ENCODE data around the gene TSHZ2. TPM values are rescaled to one million over a fixed set of nuclear protein-coding genes. Genes with fewer than 3 reads are reported as not detected.
"Not testable (repeated sequence)": the region's sequence is repeated elsewhere in the genome, so short reads cannot be mapped to it uniquely, and the experiment has no call there.

The TSHZ2 gene
- total and polyA plus RNA-seq, 2 donors (not counting 3 experiments of a cell fraction or from before 2014, with no cell fraction given), result not detected

DNA sequence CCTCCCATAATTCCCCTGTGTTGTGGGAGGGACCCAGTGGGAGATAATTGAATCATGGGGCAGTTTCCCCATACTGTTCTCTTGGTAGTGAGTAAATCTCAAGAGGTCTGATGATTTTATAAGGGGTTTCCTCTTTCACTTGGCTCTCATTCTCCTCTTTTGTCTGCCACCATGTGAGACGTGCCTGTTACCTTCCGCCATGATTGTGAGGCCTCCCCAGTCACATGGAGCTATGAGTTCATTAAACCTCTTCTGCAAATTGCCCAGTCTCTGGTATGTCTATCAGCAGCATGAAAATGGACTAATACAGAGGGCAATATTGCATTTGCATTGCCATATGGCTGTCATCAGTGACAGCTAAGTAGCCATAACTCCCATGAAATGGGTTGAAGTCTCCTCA is 558.3 kb downstream of the TSHZ2 start:
- Histone ChIP-seq H4K20me1 (replicated peaks; ENCODE audit: control insufficient read depth, extremely low read depth, insufficient read depth, low read length) (no peaks in the 10 kb centered on the region), H3K36me3 (ENCODE audit: control insufficient read depth in 2 of 2, extremely low read depth in 1 of 2, insufficient read depth in 2 of 2, low read length in 2 of 2) (no peaks in the 10 kb centered on the region), H3K4me3 (replicated peaks in 1 of 3; ENCODE audit: insufficient read depth in 1 of 3, low read depth in 1 of 3, low read length in 3 of 3) (no peak overlapping the region), H3K9me3 (replicated peaks; ENCODE audit: control insufficient read depth, insufficient read depth, low read length) (no peaks in the 10 kb centered on the region), H3K9ac (replicated peaks; ENCODE audit: extremely low read depth, insufficient read depth, low read length) (no peak overlapping the region), H3K4me1 (ENCODE audit: control insufficient read depth, extremely low read depth, insufficient read depth, low read length) (no peaks in the 10 kb centered on the region), H3K4me2 (ENCODE audit: insufficient read depth, low read length) (no peak overlapping the region), H3K79me2 (ENCODE audit: control insufficient read depth, insufficient read depth, low read length) (no peaks in the 10 kb centered on the region), H3K27me3 (ENCODE audit: control insufficient read depth in 2 of 2, insufficient read depth in 2 of 2, low read length in 2 of 2) (no peaks in the 10 kb centered on the region), H3K9me1 (replicated peaks; ENCODE audit: control insufficient read depth, extremely low read depth, insufficient read depth, low read length) (no peaks in the 10 kb centered on the region), H3K27ac (ENCODE audit: insufficient read depth, low read depth, low read length) (no peak overlapping the region), H2AFZ (ENCODE audit: low read depth, low read length) (no peak overlapping the region)
- dilution Hi-C loops (cut with MboI; ENCODE audit: extremely low pct_ligation_motif_present, low sequenced_read_pairs) (no loop called here), intact Hi-C loops (cut with micrococcal nuclease) (no loop called here)
- FAIRE-seq (no peak), DNase-seq (ENCODE audit: low read depth, low spot score) (no peak)
- TF ChIP-seq EZH2 (IDR thresholded peaks at IDR 0.05; ENCODE audit: borderline replicate concordance, low read depth, low read length, severe bottlenecking) (no peak), POLR2AphosphoS5 (IDR thresholded peaks at IDR 0.05; ENCODE audit: insufficient read depth, low read depth, low read length) (no peak), GATA2 (IDR thresholded peaks at IDR 0.05; ENCODE audit: insufficient read depth, insufficient read length, low read depth, low read length) (no peak), FOS (IDR thresholded peaks at IDR 0.05; ENCODE audit: borderline replicate concordance, insufficient read depth, low read length) (no peak), POLR2A (IDR thresholded peaks at IDR 0.05; ENCODE audit: low read depth, low read length) (no peak), JUN (IDR thresholded peaks at IDR 0.05; ENCODE audit: borderline replicate concordance, insufficient read depth, insufficient read length, low read depth) (no peak), MYC (IDR thresholded peaks at IDR 0.05; ENCODE audit: low read depth, low read length) (no peak)
- TF ChIP-seq, protein P1, sequence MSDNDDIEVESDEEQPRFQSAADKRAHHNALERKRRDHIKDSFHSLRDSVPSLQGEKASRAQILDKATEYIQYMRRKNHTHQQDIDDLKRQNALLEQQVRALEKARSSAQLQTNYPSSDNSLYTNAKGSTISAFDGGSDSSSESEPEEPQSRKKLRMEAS (IDR thresholded peaks at IDR 0.05; ENCODE audit: insufficient read depth, insufficient read length), result no peak
- TF ChIP-seq, protein P2, sequence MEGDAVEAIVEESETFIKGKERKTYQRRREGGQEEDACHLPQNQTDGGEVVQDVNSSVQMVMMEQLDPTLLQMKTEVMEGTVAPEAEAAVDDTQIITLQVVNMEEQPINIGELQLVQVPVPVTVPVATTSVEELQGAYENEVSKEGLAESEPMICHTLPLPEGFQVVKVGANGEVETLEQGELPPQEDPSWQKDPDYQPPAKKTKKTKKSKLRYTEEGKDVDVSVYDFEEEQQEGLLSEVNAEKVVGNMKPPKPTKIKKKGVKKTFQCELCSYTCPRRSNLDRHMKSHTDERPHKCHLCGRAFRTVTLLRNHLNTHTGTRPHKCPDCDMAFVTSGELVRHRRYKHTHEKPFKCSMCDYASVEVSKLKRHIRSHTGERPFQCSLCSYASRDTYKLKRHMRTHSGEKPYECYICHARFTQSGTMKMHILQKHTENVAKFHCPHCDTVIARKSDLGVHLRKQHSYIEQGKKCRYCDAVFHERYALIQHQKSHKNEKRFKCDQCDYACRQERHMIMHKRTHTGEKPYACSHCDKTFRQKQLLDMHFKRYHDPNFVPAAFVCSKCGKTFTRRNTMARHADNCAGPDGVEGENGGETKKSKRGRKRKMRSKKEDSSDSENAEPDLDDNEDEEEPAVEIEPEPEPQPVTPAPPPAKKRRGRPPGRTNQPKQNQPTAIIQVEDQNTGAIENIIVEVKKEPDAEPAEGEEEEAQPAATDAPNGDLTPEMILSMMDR (IDR thresholded peaks at IDR 0.05; ENCODE audit: extremely low read depth in 1 of 2, insufficient read depth in 1 of 2, low read depth in 1 of 2, low read length in 2 of 2), result no peak
- BruUV-seq (replicated peaks), result no TSS peak
- ChIA-PET POLR2A (no interaction called here), CTCF (interaction anchor here (0.7 to 1.0 kb wide), 2 partner anchors 12 to 17 kb away, joined by 3 read pairs; no protein-coding TSS in a partner anchor)

DNA sequence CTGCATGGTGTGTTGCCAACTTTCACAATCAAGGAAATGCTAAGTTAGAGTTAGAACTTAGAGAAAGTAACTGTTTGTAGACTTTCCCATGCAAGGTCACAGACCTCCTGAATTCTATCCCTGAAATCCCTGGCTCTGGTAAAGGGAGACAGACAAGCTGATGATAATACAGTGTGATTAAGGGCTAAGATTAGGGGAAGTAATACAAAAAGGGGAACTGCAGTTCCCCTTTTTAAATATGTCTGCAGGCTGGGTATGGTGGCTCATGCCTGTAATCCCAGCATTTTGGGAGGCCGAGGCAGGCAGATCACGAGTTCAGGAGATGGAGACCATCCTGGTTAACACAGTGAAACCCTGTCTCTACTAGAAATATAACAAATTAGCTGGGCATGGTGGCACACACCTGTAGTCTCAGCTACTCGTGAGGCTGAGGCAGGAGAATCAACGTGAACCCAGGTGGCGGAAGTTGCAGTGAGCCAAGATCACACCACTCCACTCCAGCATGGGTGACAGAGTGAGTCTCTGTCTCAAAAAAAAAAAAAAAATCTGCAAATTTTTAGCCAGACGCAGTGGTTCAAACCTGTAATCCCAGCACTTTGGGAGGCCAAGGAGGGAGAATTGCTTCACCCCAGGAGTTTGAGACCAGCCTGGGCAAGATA is 560.6 kb downstream of the TSHZ2 start:
- BruUV-seq (replicated peaks); H3K9me1 ChIP-seq (replicated peaks; ENCODE audit: control insufficient read depth, extremely low read depth, insufficient read depth, low read length); H3K4me1 ChIP-seq (ENCODE audit: control insufficient read depth, extremely low read depth, insufficient read depth, low read length); H3K4me3 ChIP-seq (replicated peaks in 1 of 3; ENCODE audit: insufficient read depth in 1 of 3, low read depth in 1 of 3, low read length in 3 of 3); H3K36me3 ChIP-seq (ENCODE audit: control insufficient read depth in 2 of 2, extremely low read depth in 1 of 2, insufficient read depth in 2 of 2, low read length in 2 of 2); FAIRE-seq; dilution Hi-C loops (cut with MboI; ENCODE audit: extremely low pct_ligation_motif_present, low sequenced_read_pairs); H3K4me2 ChIP-seq (ENCODE audit: insufficient read depth, low read length); H4K20me1 ChIP-seq (replicated peaks; ENCODE audit: control insufficient read depth, extremely low read depth, insufficient read depth, low read length); DNase-seq (ENCODE audit: low read depth, low spot score); H3K9ac ChIP-seq (replicated peaks; ENCODE audit: extremely low read depth, insufficient read depth, low read length); intact Hi-C loops (cut with micrococcal nuclease); H3K9me3 ChIP-seq (replicated peaks; ENCODE audit: control insufficient read depth, insufficient read depth, low read length); H3K27ac ChIP-seq (ENCODE audit: insufficient read depth, low read depth, low read length); H3K79me2 ChIP-seq (ENCODE audit: control insufficient read depth, insufficient read depth, low read length); H2AFZ ChIP-seq (ENCODE audit: low read depth, low read length); POLR2A ChIA-PET; H3K27me3 ChIP-seq (ENCODE audit: control insufficient read depth in 2 of 2, insufficient read depth in 2 of 2, low read length in 2 of 2): not testable (repeated sequence)
- CTCF ChIA-PET, result interaction anchor here (0.7 kb wide), 1 partner anchor 308 kb away, joined by 3 read pairs; no protein-coding TSS in a partner anchor
